Glutamatergic neuron (in vitro differentiated cells): ENCODE results near the gene TRIO. TPM values are rescaled to one million over a fixed set of nuclear protein-coding genes. Genes with fewer than 3 reads are reported as not detected.

Source experiments
- DNase-seq: peaks from one replicate; pipeline ENCODE4 v3.0.0; 2022
- H3K27ac Mint-ChIP-seq: one replicate; pipeline ENCODE4 v1.8.0; 2020; ENCODE audit warnings: mild to moderate bottlenecking, mixed read lengths, inconsistent platforms; ENCODE audit not compliant: unreplicated experiment
- H3K27me3 Mint-ChIP-seq: one replicate; pipeline ENCODE4 v1.8.0; 2020; ENCODE audit warnings: mild to moderate bottlenecking, moderate library complexity, mixed read lengths, inconsistent platforms; ENCODE audit not compliant: unreplicated experiment
- H3K36me3 Mint-ChIP-seq: one replicate; pipeline ENCODE4 v1.8.0; 2020; ENCODE audit warnings: mild to moderate bottlenecking, mixed read lengths, inconsistent platforms; ENCODE audit not compliant: unreplicated experiment
- H3K4me1 Mint-ChIP-seq: one replicate; pipeline ENCODE4 v1.8.0; 2020; ENCODE audit warnings: mild to moderate bottlenecking, low read depth, mixed read lengths, inconsistent platforms; ENCODE audit not compliant: unreplicated experiment
- H3K4me3 Mint-ChIP-seq: one replicate; pipeline ENCODE4 v1.8.0; 2020; ENCODE audit warnings: mild to moderate bottlenecking, mixed read lengths, inconsistent platforms; ENCODE audit not compliant: unreplicated experiment
- H3K9me3 Mint-ChIP-seq: one replicate; pipeline ENCODE4 v1.8.0; 2020; ENCODE audit warnings: mild to moderate bottlenecking, moderate library complexity, mixed read lengths, inconsistent platforms; ENCODE audit not compliant: unreplicated experiment
- CTCF ChIP-seq: fragments of 200-600 bp; sonication (generic); IDR thresholded peaks from one replicate; pipeline ENCODE4 v1.5.0; 2021; ENCODE audit not compliant: partially characterized antibody, unreplicated experiment
- total RNA-seq: library from RNA; stranded (reverse); fragmentation: NEBNext Ultra II Directional; extraction: Animal tissue kit (Norgen Biotek cat#: 25700); gene quantifications from one replicate; pipeline ENCODE4 v1.2.1, GENCODE V29; 2021; ENCODE audit not compliant: unreplicated experiment

TRIO gene
- total RNA-seq, 1 donor from 2014 or later: 281 TPM

GRCh38 chr5:14252793-14253192, 109.7 kb downstream of the TRIO start:
- no peak for DNase-seq
- Mint-ChIP-seq H3K27me3 (peaks cover 9% of the 10 kb centered on the region), H3K27ac (no peak overlapping the region), H3K4me1 (peaks cover 47% of the 10 kb centered on the region), H3K4me3 (no peak overlapping the region), H3K9me3 (peaks cover 20% of the 10 kb centered on the region), H3K36me3 (no peaks in the 10 kb centered on the region)
- TF ChIP-seq CTCF: no peak

GRCh38 chr5:14254686-14255085, 111.5 kb downstream of the TRIO start:
- Mint-ChIP-seq H3K27me3 (peaks cover 7% of the 10 kb centered on the region), H3K9me3 (peaks cover 13% of the 10 kb centered on the region), H3K4me3 (no peak overlapping the region), H3K36me3 (no peaks in the 10 kb centered on the region), H3K27ac (no peak overlapping the region), H3K4me1 (peaks cover 48% of the 10 kb centered on the region)
- no peak for TF ChIP-seq CTCF
- DNase-seq: no peak

- Mint-ChIP-seq H3K27ac (no peak overlapping the region), H3K4me1 (peaks cover 43% of the 10 kb centered on the region)
- no peak for DNase-seq
Observed at GRCh38 chr5:14256026-14256690, 113.0 kb downstream of the TRIO start.

GRCh38 chr5:14256756-14257393, 113.7 kb downstream of the TRIO start:
- H3K36me3 Mint-ChIP-seq: no peaks in the 10 kb centered on the region
- no peak for TF ChIP-seq CTCF
- no peak overlapping the region for H3K4me3 Mint-ChIP-seq
- H3K27ac Mint-ChIP-seq: no peak overlapping the region
- no peaks in the 10 kb centered on the region for H3K27me3 Mint-ChIP-seq
- peaks cover 4% of the 10 kb centered on the region for H3K9me3 Mint-ChIP-seq
- peaks cover 45% of the 10 kb centered on the region for H3K4me1 Mint-ChIP-seq
- DNase-seq: no peak

More at GRCh38 chr5:14256026-14256690, 113.0 kb downstream of the TRIO start:
- Mint-ChIP-seq H3K36me3 (no peaks in the 10 kb centered on the region), H3K9me3 (peaks cover 7% of the 10 kb centered on the region), H3K4me3 (peak overlapping the region; percentile 18), H3K27me3 (no peaks in the 10 kb centered on the region)
- TF ChIP-seq CTCF: no peak

- no peak for TF ChIP-seq CTCF
- H3K4me3 Mint-ChIP-seq: no peak overlapping the region
- no peaks in the 10 kb centered on the region for H3K27me3 Mint-ChIP-seq
- H3K36me3 Mint-ChIP-seq: no peaks in the 10 kb centered on the region
- peaks cover 42% of the 10 kb centered on the region for H3K4me1 Mint-ChIP-seq
- H3K27ac Mint-ChIP-seq: no peak overlapping the region
- DNase-seq: no peak
- H3K9me3 Mint-ChIP-seq: peaks cover 2% of the 10 kb centered on the region
Observed at GRCh38 chr5:14257995-14258403, 114.9 kb downstream of the TRIO start.
